GM19438 (cell line): ENCODE results near the gene ZNRF3.
"Not testable (repeated sequence)": the region's sequence is repeated elsewhere in the genome, so short reads cannot be mapped to it uniquely, and the experiment has no call there.

Source experiments
- ATAC-seq: cut with Tn5 transposase; IDR thresholded peaks from one replicate; pipeline ENCODE4 v1.9.1; 2021; ENCODE audit warnings: low read depth; ENCODE audit not compliant: unreplicated experiment

Gene ZNRF3

GRCh38 chr22:28927630-28928029 is 44.3 kb downstream of the ZNRF3 start:
- ATAC-seq: no peak

GRCh38 chr22:28929197-28929596 is 45.8 kb downstream of the ZNRF3 start:
- no peak for ATAC-seq

- ATAC-seq: no peak
These were observed 47.1 kb downstream of the ZNRF3 start for GRCh38 chr22:28930357-28931007.

- no peak for ATAC-seq
These were observed 48.6 kb downstream of the ZNRF3 start for GRCh38 chr22:28931844-28932567.

GRCh38 chr22:28933321-28933720 is 49.9 kb downstream of the ZNRF3 start:
- no peak for ATAC-seq

GRCh38 chr22:28934026-28934425 is 50.7 kb downstream of the ZNRF3 start:
- no peak for ATAC-seq

GRCh38 chr22:28935140-28935539 is 51.8 kb downstream of the ZNRF3 start:
- no peak for ATAC-seq

- no peak for ATAC-seq
These were observed 52.3 kb downstream of the ZNRF3 start for GRCh38 chr22:28935713-28936112.

- no peak for ATAC-seq
These were observed 52.8 kb downstream of the ZNRF3 start for GRCh38 chr22:28936200-28936599.

GRCh38 chr22:28937206-28938025 is 54.0 kb downstream of the ZNRF3 start:
- ATAC-seq: no peak

GRCh38 chr22:28938286-28938833 is 55.0 kb downstream of the ZNRF3 start:
- no peak for ATAC-seq

GRCh38 chr22:28939394-28939793 is 56.0 kb downstream of the ZNRF3 start:
- ATAC-seq: no peak

- no peak for ATAC-seq
These were observed 56.6 kb downstream of the ZNRF3 start for GRCh38 chr22:28939932-28940331.

- no peak for ATAC-seq
These were observed 57.1 kb downstream of the ZNRF3 start for GRCh38 chr22:28940441-28940840.

- ATAC-seq: no peak
These were observed 59.0 kb downstream of the ZNRF3 start for GRCh38 chr22:28942333-28942732.

GRCh38 chr22:28942801-28943500 is 59.6 kb downstream of the ZNRF3 start:
- no peak for ATAC-seq

GRCh38 chr22:28943501-28943879 is 60.1 kb downstream of the ZNRF3 start:
- no peak for ATAC-seq

GRCh38 chr22:28947125-28947524 is 63.8 kb downstream of the ZNRF3 start:
- ATAC-seq: no peak

- no peak for ATAC-seq
These were observed 65.1 kb downstream of the ZNRF3 start for GRCh38 chr22:28948424-28948823.

GRCh38 chr22:28948860-28949551 is 65.6 kb downstream of the ZNRF3 start:
- ATAC-seq: not testable (repeated sequence)
